ENCODE data around the gene PGAP6. TPM values are rescaled to one million over a fixed set of nuclear protein-coding genes. Genes with fewer than 3 reads are reported as not detected.

PGAP6 gene, protein sequence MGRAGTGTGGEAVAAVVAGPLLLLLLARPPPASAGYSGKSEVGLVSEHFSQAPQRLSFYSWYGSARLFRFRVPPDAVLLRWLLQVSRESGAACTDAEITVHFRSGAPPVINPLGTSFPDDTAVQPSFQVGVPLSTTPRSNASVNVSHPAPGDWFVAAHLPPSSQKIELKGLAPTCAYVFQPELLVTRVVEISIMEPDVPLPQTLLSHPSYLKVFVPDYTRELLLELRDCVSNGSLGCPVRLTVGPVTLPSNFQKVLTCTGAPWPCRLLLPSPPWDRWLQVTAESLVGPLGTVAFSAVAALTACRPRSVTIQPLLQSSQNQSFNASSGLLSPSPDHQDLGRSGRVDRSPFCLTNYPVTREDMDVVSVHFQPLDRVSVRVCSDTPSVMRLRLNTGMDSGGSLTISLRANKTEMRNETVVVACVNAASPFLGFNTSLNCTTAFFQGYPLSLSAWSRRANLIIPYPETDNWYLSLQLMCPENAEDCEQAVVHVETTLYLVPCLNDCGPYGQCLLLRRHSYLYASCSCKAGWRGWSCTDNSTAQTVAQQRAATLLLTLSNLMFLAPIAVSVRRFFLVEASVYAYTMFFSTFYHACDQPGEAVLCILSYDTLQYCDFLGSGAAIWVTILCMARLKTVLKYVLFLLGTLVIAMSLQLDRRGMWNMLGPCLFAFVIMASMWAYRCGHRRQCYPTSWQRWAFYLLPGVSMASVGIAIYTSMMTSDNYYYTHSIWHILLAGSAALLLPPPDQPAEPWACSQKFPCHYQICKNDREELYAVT
- 114 and 160 TPM in 2 replicates for total RNA-seq

DNA sequence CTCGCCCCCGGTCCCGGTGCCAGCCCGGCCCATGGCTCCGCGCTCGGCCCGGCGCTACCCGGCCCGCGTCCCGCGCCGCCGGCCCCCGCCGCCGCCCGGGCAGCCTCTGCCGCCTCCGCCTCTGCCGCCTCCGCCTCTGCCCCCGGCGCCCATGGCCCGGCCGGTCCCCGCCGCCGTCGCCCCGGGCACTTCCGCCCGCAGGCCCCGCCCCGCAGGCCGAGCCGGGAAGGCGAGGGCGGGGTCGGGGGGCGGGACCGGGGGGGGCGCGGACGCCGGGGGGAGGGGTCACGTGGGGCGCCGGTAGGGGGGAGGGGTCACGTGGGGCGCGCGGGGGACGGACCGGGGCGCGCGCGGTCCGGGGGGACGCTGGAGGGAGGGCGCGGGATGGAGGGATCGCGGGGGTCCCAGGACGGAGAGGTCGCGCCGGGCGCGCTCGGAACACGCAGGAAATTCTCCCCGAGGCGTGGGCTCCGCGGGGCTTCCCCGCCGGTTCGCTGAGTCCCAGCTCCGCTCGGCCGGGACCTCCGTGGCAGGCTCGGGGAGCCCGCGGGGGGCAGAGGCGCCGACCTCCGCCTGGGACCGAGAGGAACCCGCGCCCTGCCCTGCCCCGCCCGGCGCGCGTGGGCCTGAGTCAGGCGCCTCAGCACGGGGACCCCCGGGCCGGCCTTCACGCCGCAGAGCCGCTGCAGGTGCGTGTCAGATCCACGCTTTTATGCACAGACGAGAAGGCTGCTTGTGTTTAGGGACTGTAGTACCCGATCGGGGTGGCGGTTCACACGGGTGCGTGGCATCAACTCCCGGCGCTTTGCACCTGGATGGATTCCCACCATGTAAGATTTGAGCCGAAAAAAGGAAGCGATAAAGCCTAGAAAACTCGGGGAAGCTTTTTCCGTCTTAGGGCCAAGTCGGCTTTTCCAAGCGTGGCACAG, at the start of gene PGAP6:
TSS of gene PGAP6 (minus strand) at position 190 of the 929 bp plus-strand sequence. CDS start at position 33, 157 bp downstream.
- TF ChIP-seq, protein P1, sequence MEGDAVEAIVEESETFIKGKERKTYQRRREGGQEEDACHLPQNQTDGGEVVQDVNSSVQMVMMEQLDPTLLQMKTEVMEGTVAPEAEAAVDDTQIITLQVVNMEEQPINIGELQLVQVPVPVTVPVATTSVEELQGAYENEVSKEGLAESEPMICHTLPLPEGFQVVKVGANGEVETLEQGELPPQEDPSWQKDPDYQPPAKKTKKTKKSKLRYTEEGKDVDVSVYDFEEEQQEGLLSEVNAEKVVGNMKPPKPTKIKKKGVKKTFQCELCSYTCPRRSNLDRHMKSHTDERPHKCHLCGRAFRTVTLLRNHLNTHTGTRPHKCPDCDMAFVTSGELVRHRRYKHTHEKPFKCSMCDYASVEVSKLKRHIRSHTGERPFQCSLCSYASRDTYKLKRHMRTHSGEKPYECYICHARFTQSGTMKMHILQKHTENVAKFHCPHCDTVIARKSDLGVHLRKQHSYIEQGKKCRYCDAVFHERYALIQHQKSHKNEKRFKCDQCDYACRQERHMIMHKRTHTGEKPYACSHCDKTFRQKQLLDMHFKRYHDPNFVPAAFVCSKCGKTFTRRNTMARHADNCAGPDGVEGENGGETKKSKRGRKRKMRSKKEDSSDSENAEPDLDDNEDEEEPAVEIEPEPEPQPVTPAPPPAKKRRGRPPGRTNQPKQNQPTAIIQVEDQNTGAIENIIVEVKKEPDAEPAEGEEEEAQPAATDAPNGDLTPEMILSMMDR (IDR thresholded peaks at IDR 0.05; ENCODE audit: insufficient read depth, low read length, poor library complexity, severe bottlenecking): no peak
- H3K27me3 ChIP-seq (ENCODE audit: control insufficient read depth, insufficient read depth, low read length): no peaks in the 10 kb centered on the region
- no peak for DNase-seq (ENCODE audit: low read depth)
- peak within 1 kb of the TSS; percentile 86 for H3K4me3 ChIP-seq (ENCODE audit: low read depth, low read length)
- H3K36me3 ChIP-seq (ENCODE audit: control insufficient read depth, insufficient read depth, low read length): no peaks in the 10 kb centered on the region

DNA sequence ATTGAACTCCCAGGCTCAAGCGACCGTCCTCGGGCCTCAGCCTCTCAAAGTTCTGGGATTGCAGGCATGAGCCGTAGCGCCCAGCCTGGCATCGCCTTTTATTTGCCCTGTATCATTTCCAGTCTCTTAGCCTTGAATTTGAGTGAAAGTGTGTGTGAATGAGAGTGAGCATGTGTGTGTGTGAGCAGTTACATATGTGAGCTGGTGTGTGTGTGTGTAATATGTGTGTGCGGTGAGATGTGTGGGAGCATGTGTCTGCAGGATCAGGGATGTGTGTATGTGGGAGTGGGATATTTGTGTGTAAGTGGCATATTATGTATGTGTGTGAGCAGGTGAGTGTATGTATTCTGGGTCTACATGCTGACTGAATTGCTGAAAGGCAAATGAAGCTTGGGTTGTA, 49.1 kb upstream of the PGAP6 start:
- H3K4me3 ChIP-seq (ENCODE audit: low read depth, low read length): no peak overlapping the region
- DNase-seq (ENCODE audit: low read depth): no peak
- H3K36me3 ChIP-seq (ENCODE audit: control insufficient read depth, insufficient read depth, low read length): peaks cover 2% of the 10 kb centered on the region
- TF ChIP-seq, protein P1 (IDR thresholded peaks at IDR 0.05; ENCODE audit: insufficient read depth, low read length, poor library complexity, severe bottlenecking): no peak
- no peaks in the 10 kb centered on the region for H3K27me3 ChIP-seq (ENCODE audit: control insufficient read depth, insufficient read depth, low read length)

GRCh38 chr16:427250-427649, 45.5 kb upstream of the PGAP6 start:
- peaks cover 2% of the 10 kb centered on the region for H3K36me3 ChIP-seq (ENCODE audit: control insufficient read depth, insufficient read depth, low read length)
- no peak for DNase-seq (ENCODE audit: low read depth)
- H3K27me3 ChIP-seq (ENCODE audit: control insufficient read depth, insufficient read depth, low read length): no peaks in the 10 kb centered on the region
- TF ChIP-seq, protein P1 (IDR thresholded peaks at IDR 0.05; ENCODE audit: insufficient read depth, low read length, poor library complexity, severe bottlenecking): no peak
- peak overlapping the region; percentile 61 for H3K4me3 ChIP-seq (ENCODE audit: low read depth, low read length)

- no peak for DNase-seq (ENCODE audit: low read depth)
- TF ChIP-seq, protein P1 (IDR thresholded peaks at IDR 0.05; ENCODE audit: insufficient read depth, low read length, poor library complexity, severe bottlenecking): no peak
- peaks cover 2% of the 10 kb centered on the region for H3K36me3 ChIP-seq (ENCODE audit: control insufficient read depth, insufficient read depth, low read length)
- H3K27me3 ChIP-seq (ENCODE audit: control insufficient read depth, insufficient read depth, low read length): no peaks in the 10 kb centered on the region
- H3K4me3 ChIP-seq (ENCODE audit: low read depth, low read length): peak overlapping the region; percentile 61
These were observed 45.1 kb upstream of the PGAP6 start for GRCh38 chr16:426906-427249.

DNA sequence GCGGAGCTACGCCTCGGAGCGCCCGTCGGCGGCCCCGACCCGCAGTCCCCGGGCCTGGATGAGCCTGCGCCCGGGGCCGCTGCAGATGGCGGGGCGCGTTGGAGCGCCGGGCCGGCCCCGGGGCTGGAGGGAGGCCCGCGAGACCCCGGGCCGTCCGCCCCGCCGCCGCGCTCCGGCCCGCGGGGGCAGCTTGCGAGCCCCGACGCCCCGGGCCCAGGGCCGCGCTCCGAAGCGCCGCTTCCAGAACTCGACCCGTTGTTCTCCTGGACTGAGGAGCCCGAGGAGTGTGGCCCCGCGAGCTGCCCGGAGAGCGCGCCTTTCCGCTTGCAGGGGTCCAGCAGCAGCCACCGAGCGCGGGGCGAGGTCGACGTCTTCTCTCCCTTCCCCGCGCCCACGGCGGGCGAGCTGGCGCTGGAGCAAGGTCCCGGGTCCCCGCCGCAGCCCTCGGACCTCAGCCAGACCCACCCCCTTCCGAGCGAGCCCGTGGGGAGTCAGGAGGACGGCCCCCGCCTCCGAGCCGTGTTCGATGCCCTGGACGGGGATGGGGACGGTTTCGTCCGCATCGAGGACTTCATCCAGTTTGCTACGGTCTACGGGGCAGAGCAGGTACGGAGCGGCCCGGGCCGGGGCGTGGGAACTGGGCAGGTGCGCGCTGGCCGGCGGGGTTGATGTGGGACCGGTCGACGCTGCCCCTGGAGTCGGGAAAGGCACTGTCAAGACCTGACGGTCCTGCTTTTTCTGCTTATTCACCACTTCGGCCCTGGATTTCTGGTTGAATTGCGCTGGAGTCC, 44.5 kb upstream of the PGAP6 start:
- Histone ChIP-seq H3K4me3 (ENCODE audit: low read depth, low read length) (peak overlapping the region; percentile 61), H3K27me3 (ENCODE audit: control insufficient read depth, insufficient read depth, low read length) (no peaks in the 10 kb centered on the region), H3K36me3 (ENCODE audit: control insufficient read depth, insufficient read depth, low read length) (peaks cover 2% of the 10 kb centered on the region)
- TF ChIP-seq, protein P1 (IDR thresholded peaks at IDR 0.05; ENCODE audit: insufficient read depth, low read length, poor library complexity, severe bottlenecking): no peak
- no peak for DNase-seq (ENCODE audit: low read depth)

Data from kidney epithelial cell (primary cell).